ENCODE measurements around the gene UBQLN4.

UBQLN4 gene

GRCh38 chr1:156054500-156055280, 1.1 kb upstream of the UBQLN4 start, which contains the start of gene LAMTOR2:
Gene LAMTOR2 (plus strand): TSS chr1:156054782. CDS start chr1:156054890, 108 bp downstream.
- in situ Hi-C loops (cut with MboI; ENCODE audit: low sequenced_read_pairs, unreplicated experiment): no loop called here
- no peak for TF ChIP-seq CTCF (IDR thresholded peaks at IDR 0.05; ENCODE audit: borderline replicate concordance, control extremely low read depth, extremely low read depth, insufficient read depth, missing control alignments)
- DNase-seq (ENCODE audit: low spot score): peak; percentile 96

- TF ChIP-seq CTCF (IDR thresholded peaks at IDR 0.05; ENCODE audit: borderline replicate concordance, control extremely low read depth, extremely low read depth, insufficient read depth, missing control alignments): peak; percentile 31
- in situ Hi-C loops (cut with MboI; ENCODE audit: low sequenced_read_pairs, unreplicated experiment): no loop called here
- peak; percentile 84 for DNase-seq (ENCODE audit: low spot score)
Observed at GRCh38 chr1:156052862-156053767, 483 bp downstream of the UBQLN4 start.

- TF ChIP-seq CTCF (IDR thresholded peaks at IDR 0.05; ENCODE audit: borderline replicate concordance, control extremely low read depth, extremely low read depth, insufficient read depth, missing control alignments): no peak
- DNase-seq (ENCODE audit: low spot score): no peak
- in situ Hi-C loops (cut with MboI; ENCODE audit: low sequenced_read_pairs, unreplicated experiment): no loop called here
Observed at GRCh38 chr1:156051011-156051725, 2.4 kb downstream of the UBQLN4 start.

- no peak for TF ChIP-seq CTCF (IDR thresholded peaks at IDR 0.05; ENCODE audit: borderline replicate concordance, control extremely low read depth, extremely low read depth, insufficient read depth, missing control alignments)
- no peak for DNase-seq (ENCODE audit: low spot score)
- in situ Hi-C loops (cut with MboI; ENCODE audit: low sequenced_read_pairs, unreplicated experiment): no loop called here
Observed at GRCh38 chr1:156050376-156050775, 3.2 kb downstream of the UBQLN4 start.

DNA sequence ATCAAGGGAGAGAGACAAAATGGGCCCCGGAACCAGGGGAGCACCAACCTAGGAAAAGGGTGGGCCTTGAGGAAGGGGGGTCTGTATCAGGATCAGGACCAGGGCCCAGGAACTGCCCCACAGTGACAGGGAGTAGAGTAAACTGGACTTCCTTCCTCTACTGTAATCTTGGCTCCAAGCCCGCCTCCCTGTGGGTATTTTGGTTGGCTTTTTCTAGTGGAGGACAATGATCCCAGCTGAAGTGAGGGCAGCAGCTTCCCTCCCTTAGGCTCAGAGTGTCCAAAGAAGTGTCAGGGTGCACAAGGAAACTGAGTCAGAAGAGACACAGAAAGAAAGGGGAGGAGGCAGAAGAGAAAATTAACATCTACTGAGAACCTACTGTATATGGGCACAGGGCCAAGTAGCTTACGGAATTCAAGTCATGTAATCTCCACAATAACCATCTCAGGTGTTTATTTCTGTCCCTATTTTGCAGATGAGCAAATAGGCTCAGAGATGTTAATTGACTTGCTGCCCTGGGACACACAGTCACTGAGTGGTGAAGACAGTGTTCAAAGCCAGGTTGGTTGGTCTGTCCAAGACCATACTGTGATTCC, 4.8 kb downstream of the UBQLN4 start:
- no peak for TF ChIP-seq CTCF (IDR thresholded peaks at IDR 0.05; ENCODE audit: borderline replicate concordance, control extremely low read depth, extremely low read depth, insufficient read depth, missing control alignments)
- no peak for DNase-seq (ENCODE audit: low spot score)
- in situ Hi-C loops (cut with MboI; ENCODE audit: low sequenced_read_pairs, unreplicated experiment): no loop called here

- no peak for TF ChIP-seq CTCF (IDR thresholded peaks at IDR 0.05; ENCODE audit: borderline replicate concordance, control extremely low read depth, extremely low read depth, insufficient read depth, missing control alignments)
- in situ Hi-C loops (cut with MboI; ENCODE audit: low sequenced_read_pairs, unreplicated experiment): no loop called here
Observed at GRCh38 chr1:156045076-156045475, 8.5 kb downstream of the UBQLN4 start.

More at GRCh38 chr1:156045076-156045475, 8.5 kb downstream of the UBQLN4 start:
- DNase-seq (ENCODE audit: low spot score): no peak
